GM23248 (cell line): Measurements from ENCODE around the gene SLC45A1. TPM values are rescaled to one million over a fixed set of nuclear protein-coding genes. Genes with fewer than 3 reads are reported as not detected.

Source experiments
- DNase-seq: peaks from one replicate; pipeline ENCODE4 v3.0.0-alpha.2; 2015
- H2AFZ ChIP-seq: fragments of 200-600 bp; sonication (generic); 2 replicates; pipeline ENCODE4 v1.6.1; 2016; ENCODE audit warnings: antibody characterized with exemption
- H3F3A ChIP-seq: fragments of 200-600 bp; sonication (generic); 2 replicates; pipeline ENCODE4 v1.6.1; 2016; ENCODE audit warnings: mild to moderate bottlenecking, antibody characterized with exemption, mixed run types; ENCODE audit not compliant: insufficient read depth
- H3K27ac ChIP-seq: fragments of 200-600 bp; sonication (generic); 2 replicates; pipeline ENCODE4 v1.5.1; 2016; ENCODE audit warnings: mild to moderate bottlenecking
- H3K27me3 ChIP-seq: fragments of 200-600 bp; sonication (generic); replicated peaks from 2 replicates; pipeline ENCODE4 v1.6.1; 2016; ENCODE audit warnings: mild to moderate bottlenecking; ENCODE audit not compliant: insufficient read depth
- H3K36me3 ChIP-seq: fragments of 200-600 bp; sonication (generic); 2 replicates; pipeline ENCODE4 v1.6.1; 2016; ENCODE audit warnings: low read depth, mild to moderate bottlenecking
- H3K4me1 ChIP-seq: fragments of 200-600 bp; sonication (generic); 2 replicates; pipeline ENCODE4 v1.6.1; 2016; ENCODE audit warnings: mild to moderate bottlenecking; ENCODE audit not compliant: insufficient read depth
- H3K4me2 ChIP-seq: fragments of 200-600 bp; sonication (generic); one replicate; pipeline ENCODE4 v1.6.1; 2016; ENCODE audit warnings: mild to moderate bottlenecking; ENCODE audit not compliant: unreplicated experiment
- H3K4me3 ChIP-seq: fragments of 200-600 bp; sonication (generic); 2 replicates; pipeline ENCODE4 v1.5.1; 2016; ENCODE audit warnings: mild to moderate bottlenecking
- H3K79me2 ChIP-seq: fragments of 200-600 bp; sonication (generic); 2 replicates; pipeline ENCODE4 v1.6.1; 2016; ENCODE audit warnings: mild to moderate bottlenecking; ENCODE audit not compliant: insufficient read depth
- H3K9ac ChIP-seq: fragments of 200-600 bp; sonication (generic); 2 replicates; pipeline ENCODE4 v1.6.1; 2016; ENCODE audit warnings: mild to moderate bottlenecking
- H3K9me2 ChIP-seq: fragments of 200-600 bp; sonication (generic); 2 replicates; pipeline ENCODE4 v1.6.1; 2016; ENCODE audit warnings: mixed run types, mild to moderate bottlenecking, moderate library complexity; ENCODE audit not compliant: insufficient read depth
- H3K9me3 ChIP-seq: fragments of 200-600 bp; sonication (generic); one replicate; pipeline ENCODE4 v1.6.1; 2017; ENCODE audit warnings: low read depth
- H4K20me1 ChIP-seq: fragments of 200-600 bp; sonication (generic); 2 replicates; pipeline ENCODE4 v1.6.0; 2016; ENCODE audit not compliant: insufficient read depth
- EZH2 ChIP-seq: fragments of 200-600 bp; sonication (generic); IDR thresholded peaks from 2 replicates; pipeline ENCODE4 v1.6.1; 2018; ENCODE audit warnings: antibody characterized with exemption, mild to moderate bottlenecking; ENCODE audit not compliant: insufficient read depth, poor library complexity, severe bottlenecking
- EZH2phosphoT487 ChIP-seq: fragments of 200-600 bp; sonication (generic); IDR thresholded peaks from 2 replicates; pipeline ENCODE4 v1.6.1; 2018; ENCODE audit warnings: antibody characterized with exemption, moderate library complexity, mild to moderate bottlenecking, low read depth; ENCODE audit not compliant: insufficient read depth
- WGBS, 2 experiments: methylation state at CpG; one replicate each; pipeline ENCODE4 v1.1.6; 2015 to 2017; ENCODE audit warnings: low lambda C conversion rate in 2 of 2, low coverage in 1 of 2; ENCODE audit errors: missing lambda C conversion rate in 2 of 2; 5-methylcytosine and 5-hydroxymethylcytosine counted together
- in situ Hi-C: fragments of 300-500 bp; cut with MboI; formaldehyde crosslinking; loops from 2 replicates; pipeline ENCODE4 v1.15.0; 2020
- polyA plus RNA-seq: library from polyadenylated mRNA; unstranded; fragments of >200 nt; fragmentation: Nextera tagmentation; extraction: Ambion mirVana; gene quantifications from 2 replicates; pipeline ENCODE4 v1.2.1, GENCODE V29; 2016
- total RNA-seq: library from RNA; depleted of rRNA; stranded (reverse); fragments of >200 nt; shearing (Covaris generic); gene quantifications from 2 replicates; pipeline ENCODE4 v1.2.3, GENCODE V29; 2014

SLC45A1 gene
- total and polyA plus RNA-seq, 2 experiments from 2014 or later = 0.97 to 1.9 TPM

DNA sequence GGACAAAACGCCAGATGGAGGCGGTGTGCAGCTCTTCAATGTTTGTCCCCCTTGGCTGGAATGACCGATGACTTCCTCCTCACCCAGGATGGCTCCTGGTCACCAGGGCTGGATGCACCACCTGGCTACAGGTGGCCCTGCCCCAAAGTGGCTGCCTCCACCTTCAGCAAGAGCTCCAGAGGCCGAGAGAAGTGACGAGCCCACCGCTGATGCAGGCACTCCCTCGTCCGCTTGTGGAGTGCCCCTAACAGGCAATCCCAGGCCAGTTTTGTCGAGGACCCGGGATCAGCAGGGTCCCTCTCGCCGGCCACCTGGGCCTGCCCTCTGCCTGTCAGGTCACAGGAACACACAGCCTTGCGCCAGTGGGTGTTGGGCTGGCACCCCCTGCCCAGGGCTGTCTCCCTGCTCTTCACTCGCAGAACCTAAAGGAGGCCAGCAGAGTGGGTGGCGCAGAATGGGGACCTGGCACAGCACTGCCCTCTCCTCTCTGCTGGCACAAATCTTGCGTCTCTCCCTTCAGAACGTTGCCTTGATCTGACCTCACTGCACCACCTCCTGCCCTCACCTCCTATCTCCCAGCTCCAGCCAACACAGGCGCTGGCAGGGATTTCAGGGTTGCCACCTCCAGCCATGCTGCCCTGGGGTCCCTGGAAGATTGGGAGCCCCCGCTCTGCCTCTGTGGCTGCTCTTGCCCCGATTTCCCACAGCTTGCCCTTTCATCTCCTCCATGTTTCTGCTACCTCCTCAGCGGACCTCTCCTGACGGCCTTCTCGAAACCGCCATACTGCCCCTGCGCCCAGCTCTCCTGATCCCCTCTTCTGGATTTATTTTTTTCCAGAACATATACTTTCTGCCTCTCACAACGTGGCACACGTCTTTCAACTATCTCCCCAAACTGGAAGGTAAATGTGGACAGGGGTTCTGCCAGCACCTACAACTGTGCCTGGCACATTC, 38.6 kb downstream of the SLC45A1 start:
- Histone ChIP-seq H3K4me3 (no peak overlapping the region), H3K4me2 (no peak overlapping the region), H3K9me3 (no peaks in the 10 kb centered on the region), H4K20me1 (no peaks in the 10 kb centered on the region), H3K9ac (no peak overlapping the region), H3K4me1 (no peaks in the 10 kb centered on the region), H3K27me3 (no peaks in the 10 kb centered on the region), H3K36me3 (peaks cover 37% of the 10 kb centered on the region; the same call in 1 of the 2 replicates), H3K79me2 (peaks cover 9% of the 10 kb centered on the region; the same call in 1 of the 2 replicates), H3K9me2 (no peaks in the 10 kb centered on the region), H2AFZ (no peak overlapping the region), H3F3A (0 out of 2 replicates have a peak, but pooled peaks cover 5% of the 10 kb centered on the region), H3K27ac (no peak overlapping the region)
- TF ChIP-seq EZH2 (no peak), EZH2phosphoT487 (no peak)
- WGBS, 2 experiments = 94 to 95% methylated on average over 27 of the region's 27 CpGs
- in situ Hi-C loops = no loop called here
- no peak for DNase-seq

DNA sequence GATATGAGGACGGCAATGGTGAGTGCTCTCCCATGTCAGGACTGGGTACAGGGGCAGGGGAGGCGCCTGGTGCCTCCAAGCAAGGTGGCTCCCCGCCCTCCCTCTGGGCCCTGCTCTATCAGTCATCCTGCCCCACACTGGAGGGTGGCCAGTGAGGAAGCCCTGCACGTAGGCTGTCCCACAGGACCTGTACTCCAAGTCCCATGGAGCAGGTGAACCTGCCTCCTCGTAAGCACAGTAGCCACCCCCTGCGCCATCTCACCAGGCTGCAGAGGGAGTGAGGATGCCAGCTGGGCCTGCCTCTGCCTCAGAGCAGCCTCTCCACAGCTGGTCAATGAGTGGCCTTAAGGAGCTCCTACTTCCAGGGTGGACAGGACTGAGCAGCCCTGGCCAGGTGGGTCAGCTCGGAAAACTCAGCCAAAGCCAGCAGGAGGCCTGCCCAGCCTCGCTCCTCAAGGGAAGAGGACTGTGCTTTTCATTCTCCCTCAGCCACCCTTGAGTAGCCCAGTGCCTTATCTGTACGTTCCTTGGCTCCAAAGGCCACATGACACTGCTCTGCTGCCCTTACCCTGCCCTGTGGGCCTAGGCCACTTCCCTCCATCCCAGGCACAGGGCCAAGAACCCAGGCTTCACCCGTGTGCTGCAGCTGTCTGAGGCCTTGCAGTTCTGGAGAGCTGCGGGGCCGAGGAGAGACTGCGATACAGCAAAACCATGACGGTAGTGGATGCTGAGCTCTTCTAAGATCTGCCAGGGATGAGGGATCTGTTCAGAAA, 39.6 kb downstream of the SLC45A1 start:
- no peaks in the 10 kb centered on the region for H3K9me2 ChIP-seq
- peaks cover 37% of the 10 kb centered on the region; the same call in 1 of the 2 replicates for H3K36me3 ChIP-seq
- peaks cover 9% of the 10 kb centered on the region; the same call in 1 of the 2 replicates for H3K79me2 ChIP-seq
- 84% methylated on average over 14 of the region's 14 CpGs for WGBS, 2 experiments
- no peak overlapping the region for H3K4me3 ChIP-seq
- no peaks in the 10 kb centered on the region for H3K4me1 ChIP-seq
- no peaks in the 10 kb centered on the region for H4K20me1 ChIP-seq
- H2AFZ ChIP-seq = no peak overlapping the region
- in situ Hi-C loops = no loop called here
- TF ChIP-seq EZH2phosphoT487 (no peak), EZH2 (no peak)
- no peak overlapping the region for H3K4me2 ChIP-seq
- no peak for DNase-seq
- H3K27me3 ChIP-seq = no peaks in the 10 kb centered on the region
- 0 out of 2 replicates have a peak, but pooled peaks cover 1% of the 10 kb centered on the region for H3F3A ChIP-seq
- H3K9me3 ChIP-seq = no peaks in the 10 kb centered on the region
- H3K27ac ChIP-seq = no peak overlapping the region
- H3K9ac ChIP-seq = no peak overlapping the region

DNA sequence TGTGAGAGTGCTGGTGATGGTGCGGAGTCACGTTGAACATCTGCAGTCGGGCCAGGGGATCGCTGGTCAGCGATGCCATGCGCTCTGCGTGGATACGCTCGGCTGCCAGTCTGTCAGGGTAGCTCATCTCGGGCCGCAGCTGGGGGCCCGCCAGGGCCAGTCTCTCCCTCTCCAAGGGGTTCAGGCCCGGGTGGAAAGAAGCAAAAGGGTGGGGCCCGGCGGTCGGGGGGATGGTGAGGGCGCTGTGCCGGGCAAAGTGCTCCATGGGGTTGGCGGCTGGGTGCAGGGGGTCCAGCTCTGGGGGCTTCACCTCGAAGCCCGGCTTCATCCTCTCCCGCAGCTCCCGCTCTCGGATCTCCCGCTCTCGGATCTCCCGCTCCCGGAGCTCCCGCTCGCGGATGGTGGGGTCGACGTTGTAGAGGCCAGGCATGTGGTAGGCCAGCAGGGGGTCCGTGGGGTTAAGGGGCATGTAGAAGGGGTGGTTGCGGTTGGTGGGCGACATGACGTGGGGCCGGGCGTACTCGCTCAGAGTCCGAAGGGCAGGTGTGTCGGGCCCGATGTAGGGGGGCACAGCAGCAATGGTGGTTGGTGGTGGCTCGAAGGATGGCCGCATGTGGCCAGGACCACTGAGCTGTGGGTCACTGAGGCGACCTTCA, 40.5 kb downstream of the SLC45A1 start:
- H3K4me3 ChIP-seq = no peak overlapping the region
- TF ChIP-seq EZH2 = no peak
- TF ChIP-seq EZH2phosphoT487 = no peak
- no peak overlapping the region for H3K27ac ChIP-seq
- H2AFZ ChIP-seq = no peak overlapping the region
- no peaks in the 10 kb centered on the region for H3K27me3 ChIP-seq
- H3K36me3 ChIP-seq = peaks cover 31% of the 10 kb centered on the region; the same call in 1 of the 2 replicates
- no peak for DNase-seq
- H3K9me3 ChIP-seq = no peaks in the 10 kb centered on the region
- peaks cover 13% of the 10 kb centered on the region for H3K79me2 ChIP-seq
- H3K4me1 ChIP-seq = no peaks in the 10 kb centered on the region
- no peaks in the 10 kb centered on the region for H4K20me1 ChIP-seq
- in situ Hi-C loops = no loop called here
- WGBS, 2 experiments = 92 to 98% methylated on average over 26 to 46 of the region's 46 CpGs
- H3K9me2 ChIP-seq = no peaks in the 10 kb centered on the region
- H3K9ac ChIP-seq = no peak overlapping the region
- no peak overlapping the region for H3K4me2 ChIP-seq
- H3F3A ChIP-seq = no peaks in the 10 kb centered on the region
